ENCODE measurements around the gene MMAB.

The MMAB gene

DNA sequence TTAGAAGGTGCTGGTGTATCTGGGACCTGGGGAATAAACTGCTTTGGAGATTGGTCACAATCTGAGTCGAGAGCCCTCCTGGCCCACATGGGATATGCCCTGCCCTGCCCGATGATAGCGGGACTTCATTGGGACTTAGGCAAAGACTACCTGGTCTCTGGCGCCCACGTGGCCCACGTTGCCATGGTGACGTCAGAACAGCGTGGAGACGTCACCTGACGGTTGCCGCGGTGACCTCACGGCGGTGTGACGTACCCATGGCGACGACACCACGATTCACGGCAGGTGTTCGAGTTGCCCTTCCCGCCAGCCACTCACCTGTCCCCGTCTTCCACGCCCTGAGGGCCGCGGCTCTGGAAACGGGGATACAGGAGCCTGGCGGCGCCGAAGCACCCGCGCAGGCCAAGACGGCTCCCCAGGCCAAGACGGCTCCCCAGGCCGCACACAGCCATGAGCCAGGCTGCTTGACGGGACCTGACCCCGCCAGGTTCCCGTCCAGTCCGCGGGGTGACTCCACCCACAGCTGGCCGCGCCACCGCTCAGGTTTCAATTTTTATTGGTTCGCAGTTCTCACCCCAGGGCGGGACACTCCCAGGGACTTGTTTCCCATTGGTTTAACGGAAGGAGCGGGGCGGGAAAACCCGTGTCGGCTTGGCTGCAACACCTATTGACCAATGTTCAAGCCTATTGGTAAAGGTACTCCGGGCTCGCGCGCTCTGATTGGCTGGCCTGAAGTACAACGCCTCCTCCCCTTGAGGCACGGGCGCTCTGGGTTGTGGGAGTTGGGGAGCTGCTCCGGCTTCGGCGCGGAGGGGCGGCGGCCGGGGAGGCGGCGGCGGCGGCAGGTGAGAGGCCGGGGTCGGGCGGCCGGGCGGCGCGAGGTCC, at the start of gene MMAB, which contains the start of gene MVK:
TSS of gene MMAB (minus strand) at position 476 of the 885 bp plus-strand sequence. CDS start at position 452, 24 bp downstream.
TSS of gene MVK (plus strand) at position 766 of the 885 bp plus-strand sequence. CDS start 1,029 bp downstream, outside the sequence.
- peak; percentile 89 to 95 for DNase-seq (ENCODE audit: low read depth in 1 of 2, low spot score in 1 of 2)

DNA sequence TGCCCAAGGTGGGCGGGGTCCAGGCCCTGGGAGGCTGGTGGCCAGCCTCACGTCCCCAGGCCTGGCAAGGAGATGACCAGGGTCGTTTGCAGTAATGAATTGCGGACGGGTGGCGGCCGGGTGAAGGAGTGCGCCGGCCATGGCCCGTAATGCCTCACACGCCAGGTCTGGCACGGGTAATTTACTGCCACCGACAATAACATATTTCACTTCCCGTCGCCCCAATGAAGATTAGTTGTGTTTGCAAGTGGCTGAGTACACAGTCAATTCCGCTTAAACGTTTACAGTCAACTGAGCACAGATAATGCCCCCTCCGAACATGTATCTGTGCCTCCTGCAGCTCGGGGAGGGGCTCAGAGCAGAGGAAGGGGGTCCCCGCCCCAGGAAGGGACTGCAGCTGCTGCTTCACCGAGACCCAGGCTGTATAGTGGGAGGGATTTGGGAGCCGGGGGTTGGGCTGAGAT, 48.6 kb upstream of the MMAB start:
- DNase-seq (ENCODE audit: low read depth in 1 of 2, low spot score in 1 of 2) = no peak

DNA sequence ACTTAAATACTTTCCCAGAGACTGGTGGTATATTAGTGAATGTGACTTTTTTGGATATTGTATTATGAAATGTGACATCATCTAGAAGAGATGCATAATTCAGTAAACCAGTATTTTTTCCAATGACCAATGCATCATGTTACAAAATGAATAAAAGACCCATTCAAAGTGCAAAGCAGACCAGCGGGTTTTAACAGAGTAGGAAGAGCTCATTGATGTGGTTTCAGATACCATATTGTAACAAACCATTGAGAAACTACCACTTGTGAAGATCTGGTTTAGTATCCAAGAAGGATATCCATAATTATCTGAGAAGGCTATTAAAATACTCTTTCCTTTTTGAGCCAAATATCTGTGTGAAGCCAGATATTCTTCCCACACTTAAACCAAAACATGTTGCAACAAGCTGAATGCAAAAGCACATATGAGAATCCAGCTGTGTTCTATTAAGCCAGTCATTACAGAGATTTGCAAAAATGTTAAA, 47.9 kb upstream of the MMAB start:
- no peak for DNase-seq (ENCODE audit: low read depth in 1 of 2, low spot score in 1 of 2)

DNA sequence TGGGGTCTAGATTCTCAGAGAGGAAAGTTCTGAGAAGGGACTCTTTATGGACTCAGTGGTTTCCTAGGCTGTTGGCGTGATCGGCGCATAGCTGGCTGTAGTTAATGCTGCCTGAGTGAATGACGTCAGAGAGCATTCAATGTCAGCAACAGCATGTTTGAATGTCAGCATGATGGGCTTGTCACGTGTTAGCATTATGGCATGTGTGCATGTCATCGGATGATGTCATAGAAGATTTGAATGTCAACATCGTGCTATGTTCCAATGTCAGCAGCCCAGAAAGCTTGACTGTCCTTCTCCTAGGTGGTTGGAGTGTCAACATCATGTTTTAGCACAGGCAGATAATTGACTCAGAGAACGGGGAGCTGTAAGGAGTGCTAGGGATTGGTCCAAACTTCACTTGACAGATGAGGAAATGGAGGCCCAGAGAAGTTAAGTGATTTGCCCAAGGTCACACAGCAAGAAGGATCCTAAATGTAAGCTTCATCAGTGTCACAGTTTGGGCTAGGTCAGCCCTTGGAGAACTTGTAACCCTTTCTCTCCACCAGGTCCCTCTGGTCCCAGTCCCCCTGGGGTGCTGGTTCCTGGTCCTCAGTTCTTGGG, 45.8 kb upstream of the MMAB start:
- DNase-seq (ENCODE audit: low read depth in 1 of 2, low spot score in 1 of 2) = no peak

DNA sequence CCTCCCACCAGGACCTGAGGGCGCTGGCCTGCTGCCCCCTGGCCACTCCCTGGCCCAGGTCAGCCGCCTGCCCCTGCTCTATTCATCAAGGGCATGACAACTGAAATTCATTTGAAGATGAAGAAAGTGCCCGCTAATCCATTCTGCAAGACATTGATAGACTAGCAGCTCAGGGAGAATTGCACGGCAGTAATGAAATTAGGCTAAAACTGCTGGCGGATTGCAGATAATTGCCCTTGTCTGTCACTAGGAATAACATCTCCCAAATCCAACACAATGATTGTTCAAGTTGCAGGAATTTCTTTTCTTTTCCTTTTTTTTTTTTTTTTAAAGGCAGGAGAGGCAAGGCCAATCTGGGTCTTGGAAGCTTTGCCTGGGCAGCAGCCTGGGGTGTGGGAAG, 44.8 kb upstream of the MMAB start:
- no peak for DNase-seq (ENCODE audit: low read depth in 1 of 2, low spot score in 1 of 2)

DNA sequence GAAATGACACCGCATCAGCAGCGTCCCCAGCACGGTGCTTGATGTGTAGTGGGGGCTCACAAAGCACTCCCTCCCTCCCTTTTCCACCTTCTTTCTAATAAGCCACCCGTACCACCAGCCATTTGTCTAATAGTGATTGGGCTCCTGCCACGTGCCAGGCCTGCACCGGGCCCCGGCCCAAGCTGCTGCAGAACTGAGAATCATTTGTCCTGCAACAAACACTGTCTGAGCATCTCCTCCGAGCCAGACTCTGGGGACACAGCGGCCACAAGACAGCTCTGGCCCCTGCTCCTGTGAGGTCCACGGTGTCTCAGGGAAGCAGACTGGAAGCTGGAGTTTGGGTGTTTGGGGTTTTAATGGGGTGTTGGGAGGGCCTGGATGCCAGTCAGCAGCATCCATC, 44.2 kb upstream of the MMAB start:
- no peak for DNase-seq (ENCODE audit: low read depth in 1 of 2, low spot score in 1 of 2)

DNA sequence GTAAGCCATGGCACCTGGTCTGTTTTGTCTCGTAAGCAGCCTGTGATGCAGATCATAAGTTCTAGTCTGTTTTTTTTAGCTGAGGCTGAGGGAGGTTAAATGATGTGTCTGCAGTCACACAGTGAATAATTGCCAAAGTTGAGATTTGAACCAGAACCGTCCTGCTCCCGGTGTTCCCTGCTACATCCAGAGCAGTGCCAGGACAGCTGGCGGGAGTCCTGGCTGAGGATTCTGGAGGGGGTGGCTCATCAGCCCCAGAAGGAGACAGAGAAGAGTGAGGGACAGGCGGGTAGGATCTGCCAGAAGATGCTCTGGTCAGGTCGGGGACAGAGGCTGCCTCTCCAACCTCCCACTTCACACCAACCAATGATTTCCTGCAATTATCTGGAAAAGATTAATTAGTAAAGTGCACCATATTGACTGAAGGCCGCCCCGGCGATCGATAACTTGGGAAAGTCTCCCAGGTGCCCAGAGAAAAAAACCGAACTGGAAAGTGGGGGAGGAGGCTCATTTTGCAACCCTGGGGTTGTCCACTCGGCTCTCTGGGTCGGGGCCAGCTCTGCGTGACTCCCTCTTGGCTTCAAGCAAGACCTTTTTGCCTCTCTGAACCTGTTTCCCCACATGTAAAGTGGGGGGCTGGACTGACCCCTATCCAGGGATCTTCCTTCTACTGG, 42.4 kb upstream of the MMAB start:
- DNase-seq (ENCODE audit: low read depth in 1 of 2, low spot score in 1 of 2) = no peak

DNA sequence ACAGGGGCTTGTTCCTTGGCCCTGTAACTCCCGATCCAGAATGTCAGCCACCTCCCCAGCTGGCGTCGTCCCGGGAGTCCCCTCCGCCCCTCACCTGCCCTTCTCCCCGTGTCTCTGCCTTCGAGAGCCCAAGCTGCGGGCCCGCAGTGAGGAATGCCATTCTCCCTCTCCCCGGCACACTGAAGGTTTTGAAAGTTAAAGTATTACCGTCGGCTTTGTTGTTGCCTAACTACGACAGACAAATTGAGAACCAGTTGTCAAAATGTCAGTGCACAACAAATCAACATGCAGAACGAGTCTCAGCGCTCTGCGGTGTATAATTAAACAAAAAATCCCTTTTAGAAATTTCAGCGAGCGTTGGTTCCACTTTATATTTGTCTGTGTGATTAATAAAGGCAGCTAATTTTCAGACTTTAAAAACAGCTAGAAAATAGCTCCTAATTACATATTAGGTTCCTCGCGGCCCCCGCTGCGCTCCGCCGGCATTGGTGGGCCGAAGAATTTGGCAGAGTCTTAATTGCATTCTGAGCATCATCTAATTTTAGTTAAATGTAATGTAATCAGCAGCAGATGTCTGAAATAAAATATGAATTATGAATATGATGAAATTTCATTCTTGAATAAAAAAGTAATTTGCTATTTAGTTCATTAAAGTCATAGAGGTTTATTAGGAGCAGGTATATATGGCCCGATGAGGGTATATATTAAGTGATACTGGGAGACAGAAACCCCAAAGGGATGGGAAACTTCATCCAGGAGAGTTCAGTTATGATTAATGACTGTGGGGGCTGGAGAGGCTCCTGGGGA, 40.5 kb upstream of the MMAB start:
- DNase-seq (ENCODE audit: low read depth in 1 of 2, low spot score in 1 of 2) = no peak

DNA sequence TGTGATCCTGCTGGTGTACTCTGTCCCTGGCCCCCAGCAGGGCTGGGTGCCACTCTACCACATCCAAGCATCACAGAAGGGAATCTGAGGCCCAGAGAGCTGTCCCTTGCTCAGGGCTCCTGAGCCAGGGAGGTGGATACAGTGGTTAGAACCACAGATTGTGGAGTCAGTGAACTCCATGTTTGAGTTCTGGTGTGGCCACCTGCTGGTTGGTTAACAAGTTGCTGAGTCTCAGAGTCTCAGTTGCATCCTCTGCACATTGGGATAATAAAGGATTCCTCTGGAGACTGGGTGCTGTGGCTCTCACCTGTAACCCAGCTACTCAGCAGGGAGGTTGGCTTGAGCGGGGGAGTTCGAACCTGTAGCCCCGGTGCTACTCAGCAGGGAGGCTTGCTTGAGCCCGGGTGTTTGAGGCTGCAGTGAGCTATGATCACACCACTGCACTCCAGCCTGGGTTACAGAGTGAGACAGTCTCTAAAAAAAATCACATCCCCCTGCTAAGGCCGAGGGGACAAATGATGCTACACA, 39.7 kb upstream of the MMAB start:
- no peak for DNase-seq (ENCODE audit: low read depth in 1 of 2, low spot score in 1 of 2)

DNA sequence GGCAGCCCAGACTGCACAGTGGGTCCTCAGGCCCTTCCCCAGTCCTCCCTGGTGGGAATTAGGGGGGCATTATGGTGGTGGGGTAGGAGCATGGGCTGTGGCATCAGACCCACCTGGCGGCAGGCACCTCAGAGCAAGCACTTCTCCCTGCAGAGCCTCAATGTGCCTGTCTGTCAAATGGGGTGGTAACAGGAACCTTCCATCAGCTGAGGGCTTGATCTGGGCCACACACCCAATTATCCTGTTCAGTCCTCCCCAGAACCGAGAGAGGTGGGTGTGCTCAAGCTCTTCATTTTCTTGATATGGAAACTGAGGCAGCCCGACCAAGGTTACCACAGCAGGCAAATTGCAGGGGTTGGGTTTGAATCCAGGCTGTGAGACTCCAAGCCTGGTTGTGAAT, 38.7 kb upstream of the MMAB start:
- DNase-seq (ENCODE audit: low read depth in 1 of 2, low spot score in 1 of 2) = no peak

DNA sequence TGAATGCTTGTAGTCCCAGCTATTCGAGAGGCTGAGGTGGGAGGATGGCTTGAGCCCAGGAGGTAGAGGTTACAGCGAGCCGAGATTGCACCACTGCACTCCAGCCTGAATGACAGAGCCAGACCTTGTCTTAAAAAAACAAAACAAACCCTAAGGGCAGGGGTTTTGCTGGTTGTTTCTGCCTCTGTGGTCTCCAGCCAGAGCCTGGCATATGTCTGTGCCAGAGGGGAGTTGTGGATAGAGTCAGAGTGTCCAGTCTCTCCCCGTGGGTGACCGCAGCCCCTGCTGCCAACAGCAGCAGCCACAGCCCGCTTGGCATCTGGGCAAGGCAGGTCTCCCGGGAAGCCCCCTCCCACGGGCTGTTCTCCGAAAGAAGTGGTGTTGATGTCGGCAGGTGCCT, 37.9 kb upstream of the MMAB start:
- no peak for DNase-seq (ENCODE audit: low read depth in 1 of 2, low spot score in 1 of 2)

DNA sequence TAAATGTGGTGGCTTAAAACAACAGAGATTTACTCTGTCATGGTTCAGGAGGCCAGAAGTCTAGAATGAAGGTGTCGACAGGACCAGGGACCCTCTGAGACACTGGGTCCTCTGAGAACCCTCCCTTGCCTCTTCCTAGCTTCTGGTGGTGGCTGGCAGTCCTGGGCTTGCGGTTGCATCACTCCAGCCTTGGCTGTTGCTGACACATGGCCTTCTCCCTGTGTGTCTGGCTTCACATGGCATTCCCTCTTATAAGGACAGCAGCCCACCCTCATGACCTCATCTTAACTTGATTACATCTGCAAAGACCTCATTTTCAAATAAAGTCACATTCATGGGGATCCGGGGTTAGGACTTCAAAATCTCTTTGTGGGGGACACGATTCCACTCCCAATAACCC, 37.2 kb upstream of the MMAB start:
- DNase-seq (ENCODE audit: low read depth in 1 of 2, low spot score in 1 of 2) = no peak

DNA sequence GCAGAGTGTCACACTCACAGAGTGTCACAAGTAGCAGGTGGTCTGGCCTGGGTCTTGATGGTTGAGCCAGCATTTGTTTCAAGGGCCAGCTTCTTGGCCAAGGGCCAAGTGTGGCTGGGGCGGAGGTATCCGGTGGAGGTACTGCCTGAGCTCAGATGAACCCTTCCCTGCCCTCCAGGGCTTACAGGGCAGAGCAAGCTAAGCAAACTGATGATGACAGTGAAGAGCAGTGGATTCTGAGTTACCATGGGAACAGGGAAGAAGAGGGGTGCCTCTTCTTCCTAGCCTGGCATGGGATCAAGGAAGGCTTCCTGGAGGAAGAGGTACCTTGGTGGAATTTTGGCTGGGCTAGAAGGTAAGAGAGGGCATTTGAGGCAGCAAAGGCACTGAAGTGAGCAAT, 36.0 kb upstream of the MMAB start:
- DNase-seq (ENCODE audit: low read depth in 1 of 2, low spot score in 1 of 2) = no peak

DNA sequence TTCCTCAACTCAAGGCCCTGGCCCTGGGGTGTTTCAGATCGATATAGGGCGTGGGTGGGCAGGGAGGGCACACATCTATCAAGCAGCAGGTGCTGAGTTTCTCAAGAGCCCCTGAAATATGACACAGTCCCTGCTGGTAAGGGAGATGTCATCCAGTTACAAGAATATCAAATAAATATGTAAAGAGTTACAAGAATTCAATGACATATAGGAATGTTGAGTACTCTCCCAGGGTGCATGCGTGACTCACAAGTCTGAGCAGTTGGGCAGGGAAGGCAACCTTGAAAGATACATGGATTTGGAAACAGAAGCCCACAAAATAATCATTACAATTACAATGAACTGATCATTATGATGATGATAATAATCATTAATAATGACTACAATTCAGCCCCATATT, 35.5 kb upstream of the MMAB start:
- no peak for DNase-seq (ENCODE audit: low read depth in 1 of 2, low spot score in 1 of 2)

DNA sequence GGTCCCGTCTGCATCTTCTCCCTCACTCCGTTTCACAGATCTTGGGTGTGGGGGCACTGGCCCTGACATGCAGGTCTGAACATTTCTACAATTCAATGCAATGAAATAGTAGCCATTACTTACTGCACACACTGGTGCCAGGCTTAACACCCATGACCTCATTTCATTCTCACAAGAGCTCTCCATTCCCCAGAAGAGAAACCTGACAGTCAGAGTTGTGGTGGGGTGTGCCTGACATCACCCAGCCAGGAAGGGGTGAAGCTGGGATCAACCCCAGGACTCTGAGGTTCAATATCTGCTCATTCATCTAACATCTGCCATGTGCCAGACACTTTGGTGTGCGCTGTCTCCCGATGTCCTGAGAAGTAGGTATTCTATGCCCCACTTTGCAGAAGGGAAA, 35.0 kb upstream of the MMAB start:
- DNase-seq (ENCODE audit: low read depth in 1 of 2, low spot score in 1 of 2) = no peak

DNA sequence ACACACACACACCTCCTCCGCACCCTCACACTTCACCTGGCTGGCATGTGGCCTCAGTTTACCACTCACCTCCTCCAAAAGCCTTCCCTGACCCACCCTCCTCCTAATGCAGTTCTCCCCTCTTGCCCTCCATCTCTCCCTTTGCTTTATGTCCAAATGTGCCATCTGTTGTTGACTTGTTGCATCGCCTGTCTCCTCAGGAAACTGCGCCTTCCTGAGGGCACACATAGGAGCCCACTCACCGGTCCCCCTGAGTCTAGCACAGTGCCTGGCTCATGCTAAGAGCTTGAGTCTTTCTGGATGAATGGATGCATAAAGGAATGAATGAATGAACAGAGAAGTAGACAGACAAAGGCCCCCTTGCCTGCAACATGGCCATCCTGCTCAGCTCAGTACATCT, 34.3 kb upstream of the MMAB start:
- no peak for DNase-seq (ENCODE audit: low read depth in 1 of 2, low spot score in 1 of 2)

DNA sequence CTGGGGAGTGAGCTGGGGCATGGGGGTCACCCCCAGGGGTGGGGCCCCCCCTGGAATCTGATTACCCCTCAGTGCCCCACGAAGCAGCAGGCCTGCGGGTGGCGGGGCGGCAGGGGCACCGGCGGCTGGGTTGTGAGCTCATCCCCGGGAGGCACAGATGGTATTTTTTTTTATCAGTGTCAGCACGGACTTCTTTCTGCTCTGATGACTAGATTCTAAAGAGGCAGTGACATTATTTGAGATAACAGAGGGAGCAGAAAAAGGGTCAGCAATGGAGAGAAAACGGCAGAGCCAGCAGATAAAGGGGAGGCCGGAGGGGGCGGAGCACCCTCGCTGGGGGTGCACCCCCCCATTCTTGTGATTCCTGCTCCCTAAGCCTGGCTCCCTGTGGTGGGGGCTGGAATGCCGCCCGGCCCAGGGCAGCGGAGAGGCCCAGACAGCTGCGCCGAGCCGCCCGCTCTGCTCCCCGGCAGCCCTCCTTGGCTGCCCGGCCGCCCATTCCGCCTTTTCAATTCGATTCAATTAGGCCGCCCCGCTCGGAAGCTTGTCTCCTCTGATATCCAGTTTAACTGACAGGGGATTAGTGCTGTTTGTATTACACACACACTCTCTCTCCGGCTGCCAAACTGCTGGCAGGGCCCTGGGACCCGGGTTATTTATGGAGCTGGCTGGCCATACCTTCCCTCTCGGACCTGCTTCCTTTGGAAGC, 33.2 kb upstream of the MMAB start:
- DNase-seq (ENCODE audit: low read depth in 1 of 2, low spot score in 1 of 2) = no peak

DNA sequence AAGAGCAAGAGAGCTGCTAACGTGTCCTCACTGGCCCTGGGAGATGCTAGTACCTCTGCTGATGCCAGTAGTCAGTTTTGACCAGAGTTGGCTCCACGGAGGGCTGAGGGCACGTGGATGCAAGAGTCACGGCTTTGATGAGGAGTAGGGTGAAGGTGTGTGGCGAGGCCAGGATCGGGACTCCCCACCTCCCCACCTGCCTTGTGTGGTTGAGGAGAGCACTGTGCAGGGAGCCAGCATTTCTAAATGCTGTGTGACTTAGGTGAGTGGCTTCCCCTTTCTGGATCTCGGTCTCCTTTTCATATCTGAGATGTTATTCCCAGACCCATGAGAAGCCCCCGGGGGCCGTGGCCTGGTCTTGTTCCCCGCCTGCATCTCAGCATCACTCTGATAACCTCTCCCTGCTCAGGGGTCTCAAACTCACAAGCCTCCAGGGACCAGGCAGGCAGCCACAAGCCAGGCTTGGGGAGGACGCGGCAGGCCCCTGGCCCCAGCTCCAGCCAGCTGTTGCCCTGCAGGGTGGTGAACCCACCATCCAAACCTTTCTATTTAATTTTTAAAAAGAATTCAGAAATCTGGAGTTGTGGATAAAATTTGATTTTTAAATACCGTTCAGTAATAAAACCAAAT, 32.4 kb upstream of the MMAB start:
- DNase-seq (ENCODE audit: low read depth in 1 of 2, low spot score in 1 of 2) = no peak

DNA sequence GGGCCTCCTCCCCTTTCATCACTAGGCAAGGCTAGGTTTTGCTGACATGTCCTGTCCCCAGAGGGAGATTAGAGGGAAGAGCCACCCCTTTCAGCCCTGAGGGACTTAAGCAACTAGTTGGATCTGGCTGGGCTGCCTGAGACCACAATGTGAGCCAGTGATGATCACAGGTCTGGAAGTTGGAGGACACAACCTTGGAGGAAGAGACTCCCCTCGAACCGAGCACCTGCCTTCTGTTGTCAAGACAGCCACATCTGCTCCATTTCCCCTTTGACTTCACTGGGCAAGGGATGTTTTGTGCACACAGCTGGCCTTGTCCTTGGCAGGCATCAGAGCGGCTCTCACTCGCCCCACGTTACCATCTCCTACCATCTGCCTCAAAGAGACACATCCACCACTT, 31.7 kb upstream of the MMAB start:
- DNase-seq (ENCODE audit: low read depth in 1 of 2, low spot score in 1 of 2) = no peak

DNA sequence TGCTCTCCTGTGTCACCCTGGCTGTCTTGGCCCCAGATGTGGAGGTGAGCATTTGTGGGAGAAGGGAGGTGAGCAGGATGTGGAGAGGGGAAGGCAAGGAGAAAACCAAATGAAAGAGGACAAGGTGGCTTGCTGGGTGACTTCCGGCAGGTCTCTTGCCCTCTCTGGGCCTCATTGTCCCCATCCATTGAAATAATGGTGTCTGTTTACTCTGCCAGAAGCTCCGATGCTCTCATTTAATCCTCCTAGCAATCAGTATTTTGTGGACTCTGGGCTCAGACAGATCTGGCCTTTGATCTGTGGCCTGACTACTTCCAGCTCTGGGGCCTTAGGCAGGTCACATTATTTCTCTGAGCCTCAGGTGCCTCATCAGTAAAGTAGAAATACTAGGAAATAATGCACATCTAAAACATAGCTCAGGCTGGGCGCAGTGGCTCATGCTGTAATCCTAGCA, 30.9 kb upstream of the MMAB start:
- DNase-seq (ENCODE audit: low read depth in 1 of 2, low spot score in 1 of 2) = no peak

Data from stimulated activated CD4-positive, alpha-beta T cell treated with anti-CD3 and anti-CD28 coated beads, Interleukin-15, amount 100 ng/mL, for 1 hour (primary cell).